Left lung (tissue), 10 donors: ENCODE data around the gene SH3YL1. TPM values are rescaled to one million over a fixed set of nuclear protein-coding genes. Genes with fewer than 3 reads are reported as not detected.
A peak's percentile ranks its signal among the peaks of the same experiment; 100 is the strongest.

Experiments
- ATAC-seq: fragments of 200-7000 bp; cut with Tn5 transposase; one replicate; pipeline ENCODE4 v1.9.1; 2020; ENCODE audit warnings: moderate library complexity
- DNase-seq, 4 donors: peaks; one replicate each; pipeline ENCODE4 v3.0.0-alpha.2; 2013 to 2020
- H3K27ac ChIP-seq, 2 donors: fragments of 200-600 bp; sonication (generic) in 1 of 2; one replicate each; pipeline versions ENCODE4 v1.5.0 to v1.8.0; 2020 to 2021
- H3K27me3 ChIP-seq, 2 donors: fragments of 200-600 bp; sonication (generic) in 1 of 2; one replicate each; pipeline versions ENCODE4 v1.5.0 to v1.8.0; 2020 to 2021
- H3K36me3 ChIP-seq, 2 donors: fragments of 200-600 bp; sonication (generic) in 1 of 2; one replicate each; pipeline versions ENCODE4 v1.5.0 to v1.8.0; 2020 to 2021
- H3K4me1 ChIP-seq, 2 donors: fragments of 200-600 bp; one replicate each; pipeline ENCODE4 v1.8.0; 2021
- H3K4me3 ChIP-seq, 2 donors: fragments of 200-600 bp; sonication (generic) in 1 of 2; one replicate each; pipeline versions ENCODE4 v1.5.0 to v1.8.0; 2020 to 2021; ENCODE audit warnings: mild to moderate bottlenecking in 1 of 2
- H3K9me3 ChIP-seq, 2 donors: fragments of 200-600 bp; sonication (generic) in 1 of 2; one replicate each; pipeline versions ENCODE4 v1.5.0 to v1.8.0; 2020 to 2021
- CTCF ChIP-seq, 2 donors: fragments of 200-600 bp; sonication (generic) in 1 of 2; IDR thresholded peaks; one replicate each; pipeline versions ENCODE4 v1.5.0 to v1.8.0; 2021; ENCODE audit warnings: antibody characterized with exemption in 2 of 2
- intact Hi-C, 2 donors: fragments of 100-400 bp; cut with DNase I; formaldehyde crosslinking; loops; one replicate each; pipeline versions ENCODE4 v1.11.2 to v1.14.2; 2022
- polyA plus RNA-seq, 6 donors: library from polyadenylated mRNA; unstranded; fragments of 120-200 nt; gene quantifications; one replicate each; pipeline ENCODE4 v1.2.1, GENCODE V29; 2013; ENCODE audit not compliant: insufficient read length in 6 of 6
- total RNA-seq, 2 donors: library from RNA; stranded (reverse); fragmentation: NEBNext Ultra II Directional; extraction: Animal tissue kit (Norgen Biotek cat#: 25700); gene quantifications; one replicate each; pipeline ENCODE4 v1.2.1, GENCODE V29; 2021
- donor health status: DM: no; HTN: yes; CAD: no.
- donor health status: DM: no; HTN: no; CAD: no.

SH3YL1 gene
- total and polyA plus RNA-seq, 8 donors = 49.1 to 157 (median 112) TPM

GRCh38 chr2:203401-203800 lies 60.4 kb downstream of the SH3YL1 start:
- H3K4me1 ChIP-seq = no peaks in the 10 kb centered on the region
- peaks cover 0 to 9% of the 10 kb centered on the region in 2 donors for H3K9me3 ChIP-seq
- intact Hi-C loops = no loop called here
- TF ChIP-seq CTCF (IDR thresholded peaks at IDR 0.05) = no peak
- ATAC-seq = no peak
- no peak for DNase-seq
- H3K27me3 ChIP-seq = no peaks in the 10 kb centered on the region
- H3K36me3 ChIP-seq = no peaks in the 10 kb centered on the region
- H3K27ac ChIP-seq = no peak overlapping the region
- H3K4me3 ChIP-seq = no peak overlapping the region

- DNase-seq (no peak), ATAC-seq (no peak)
- H3K4me3 ChIP-seq = no peak overlapping the region
- H3K36me3 ChIP-seq = no peaks in the 10 kb centered on the region
- H3K27me3 ChIP-seq = no peaks in the 10 kb centered on the region
- intact Hi-C loops = no loop called here
- H3K27ac ChIP-seq = no peak overlapping the region
- H3K9me3 ChIP-seq = peaks cover 0 to 9% of the 10 kb centered on the region in 2 donors
- H3K4me1 ChIP-seq = no peaks in the 10 kb centered on the region
- no peak for TF ChIP-seq CTCF (IDR thresholded peaks at IDR 0.05)
These were observed 60.9 kb downstream of the SH3YL1 start for GRCh38 chr2:202945-203344.

GRCh38 chr2:201648-202433 lies 62.0 kb downstream of the SH3YL1 start:
- intact Hi-C loops = no loop called here
- TF ChIP-seq CTCF (IDR thresholded peaks at IDR 0.05) = no peak
- H3K9me3 ChIP-seq = peaks cover 0 to 9% of the 10 kb centered on the region in 2 donors
- ATAC-seq (peak; percentile 88), DNase-seq (peak in 3 of 4 donors; percentile 43 to 52 (median 47))
- no peaks in the 10 kb centered on the region for H3K27me3 ChIP-seq
- H3K4me1 ChIP-seq = no peaks in the 10 kb centered on the region
- no peak overlapping the region for H3K27ac ChIP-seq
- no peak overlapping the region for H3K4me3 ChIP-seq
- H3K36me3 ChIP-seq = no peaks in the 10 kb centered on the region

GRCh38 chr2:199041-199966 lies 64.5 kb downstream of the SH3YL1 start:
- Histone ChIP-seq H3K27me3 (no peaks in the 10 kb centered on the region), H3K9me3 (peaks cover 0 to under 1% of the 10 kb centered on the region in 2 donors), H3K36me3 (no peaks in the 10 kb centered on the region), H3K27ac (no peak overlapping the region), H3K4me3 (no peak overlapping the region), H3K4me1 (no peaks in the 10 kb centered on the region)
- no peak for TF ChIP-seq CTCF (IDR thresholded peaks at IDR 0.05)
- intact Hi-C loops = no loop called here
- ATAC-seq (no peak), DNase-seq (no peak)

GRCh38 chr2:196406-196805 lies 67.4 kb downstream of the SH3YL1 start:
- Histone ChIP-seq H3K27ac (no peak overlapping the region), H3K9me3 (peaks cover 0 to under 1% of the 10 kb centered on the region in 2 donors), H3K27me3 (no peaks in the 10 kb centered on the region), H3K36me3 (no peaks in the 10 kb centered on the region), H3K4me1 (no peaks in the 10 kb centered on the region), H3K4me3 (no peak overlapping the region)
- intact Hi-C loops = no loop called here
- DNase-seq = peak in 1 of 4 donors; percentile 34
- TF ChIP-seq CTCF (IDR thresholded peaks at IDR 0.05) = no peak
- ATAC-seq = no peak
